NCI-H146 treated with DMSO at 0.1 percent for 48 hours (cell line): Measurements from ENCODE around the gene ZNF17.

Experiments
- DNase-seq: peaks from one replicate; lab custom pipeline; 2025; ENCODE audit not compliant: unreplicated experiment; lab: John Stamatoyannopoulos, UW

ZNF17 gene

DNA sequence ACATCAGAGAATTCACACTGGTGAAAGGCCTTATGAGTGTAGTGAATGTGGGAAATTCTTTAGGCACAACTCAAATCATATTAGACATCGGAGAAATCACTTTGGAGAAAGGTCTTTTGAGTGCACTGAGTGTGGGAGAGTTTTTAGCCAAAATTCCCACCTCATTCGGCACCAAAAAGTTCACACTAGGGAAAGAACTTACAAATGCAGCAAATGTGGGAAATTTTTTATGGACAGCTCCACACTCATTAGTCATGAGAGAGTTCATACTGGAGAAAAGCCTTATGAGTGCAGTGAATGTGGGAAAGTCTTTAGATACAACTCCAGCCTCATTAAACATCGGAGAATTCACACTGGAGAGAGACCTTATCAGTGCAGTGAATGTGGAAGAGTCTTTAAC is 10.1 kb downstream of the ZNF17 start:
- no peak for DNase-seq

- no peak for DNase-seq
These were observed 23.6 kb downstream of the ZNF17 start for GRCh38 chr19:57434386-57435061.

DNA sequence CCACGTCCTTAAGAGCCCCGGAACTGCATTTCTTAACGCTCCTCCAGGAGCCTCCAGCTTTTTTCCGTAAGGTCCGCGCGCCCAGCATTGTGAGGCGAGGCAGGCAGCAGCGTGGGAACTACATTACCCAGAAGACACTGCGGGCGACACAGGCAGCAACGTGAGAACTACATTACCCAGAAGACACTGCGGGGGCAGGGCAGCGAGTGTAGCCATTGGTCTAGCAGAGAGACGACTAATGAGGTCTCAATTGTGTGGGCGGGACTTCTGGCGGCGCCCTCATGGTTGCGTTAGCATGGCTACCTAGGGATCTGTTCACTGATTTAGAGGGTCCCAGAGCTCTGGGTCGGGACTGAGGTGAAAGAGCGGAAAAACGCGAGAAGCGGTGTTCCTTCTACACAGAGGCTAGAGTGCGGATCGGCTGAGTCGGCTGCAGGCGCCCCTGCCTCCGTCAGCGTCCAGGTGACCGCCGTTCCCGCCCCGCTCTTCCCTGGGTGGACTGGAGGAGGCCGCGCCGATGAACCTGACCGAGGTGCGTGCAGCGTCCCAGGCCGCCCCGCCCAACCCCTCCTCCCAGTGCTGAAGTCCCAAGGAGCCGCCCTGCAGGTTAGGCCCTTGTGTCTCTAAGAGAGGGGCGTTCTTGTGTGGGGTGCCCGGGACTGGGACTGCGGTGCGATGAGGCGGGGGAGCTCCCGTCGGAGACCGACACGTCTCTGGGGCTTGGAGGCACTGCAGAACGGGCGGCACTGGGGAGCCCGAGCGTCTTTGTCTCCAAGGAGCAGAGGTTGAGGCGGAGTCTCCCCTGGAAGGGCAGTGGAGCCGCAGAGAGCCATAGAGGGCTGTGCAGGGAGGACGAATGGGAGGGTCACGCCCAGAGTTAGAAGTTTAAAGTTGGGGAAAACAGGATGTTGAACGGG is 24.4 kb downstream of the ZNF17 start, which contains the start of gene ZNF749:
ZNF749 (plus strand) TSS at position 264 of the 917 bp plus-strand sequence; CDS start at position 518, 254 bp downstream.
- DNase-seq: peak; percentile 97

DNA sequence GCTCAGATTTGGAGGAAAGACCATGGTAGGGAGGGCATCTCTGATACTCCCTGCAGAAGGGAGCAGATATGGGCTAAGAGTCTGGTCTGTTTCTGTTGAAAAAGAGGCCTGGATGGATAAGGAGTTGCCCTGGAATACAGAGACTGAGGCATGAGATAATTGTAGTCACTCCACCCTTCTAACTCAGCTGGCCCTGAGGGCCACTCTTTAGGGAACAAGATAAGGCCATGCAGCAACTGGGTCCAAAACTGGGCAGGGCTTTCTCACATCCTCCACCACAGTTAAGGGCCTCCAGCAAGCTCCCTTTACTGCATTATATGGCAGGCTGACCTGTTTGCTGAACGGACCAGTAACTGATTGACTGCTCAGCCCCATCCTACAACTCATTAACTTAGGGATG is 25.5 kb downstream of the ZNF17 start:
- no peak for DNase-seq

DNA sequence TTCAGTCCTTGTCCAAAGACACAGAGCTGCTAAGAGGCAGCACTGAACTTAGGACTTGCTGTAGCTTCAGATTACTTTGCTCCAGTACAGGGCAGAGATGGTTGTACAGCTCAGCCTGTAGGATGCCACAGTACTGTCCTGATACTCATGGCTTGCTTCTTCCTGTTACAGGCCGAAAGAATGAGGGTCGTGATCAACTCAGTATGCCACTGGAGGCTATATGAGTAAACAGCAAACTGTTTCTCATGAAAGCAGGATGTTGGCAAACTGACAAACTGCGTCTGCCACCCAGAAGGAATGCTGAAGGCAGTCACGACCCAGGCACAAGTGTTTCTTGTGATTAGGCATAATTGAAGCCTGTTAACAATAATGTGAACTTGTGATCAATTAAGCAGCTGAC is 27.0 kb downstream of the ZNF17 start:
- DNase-seq: no peak

DNA sequence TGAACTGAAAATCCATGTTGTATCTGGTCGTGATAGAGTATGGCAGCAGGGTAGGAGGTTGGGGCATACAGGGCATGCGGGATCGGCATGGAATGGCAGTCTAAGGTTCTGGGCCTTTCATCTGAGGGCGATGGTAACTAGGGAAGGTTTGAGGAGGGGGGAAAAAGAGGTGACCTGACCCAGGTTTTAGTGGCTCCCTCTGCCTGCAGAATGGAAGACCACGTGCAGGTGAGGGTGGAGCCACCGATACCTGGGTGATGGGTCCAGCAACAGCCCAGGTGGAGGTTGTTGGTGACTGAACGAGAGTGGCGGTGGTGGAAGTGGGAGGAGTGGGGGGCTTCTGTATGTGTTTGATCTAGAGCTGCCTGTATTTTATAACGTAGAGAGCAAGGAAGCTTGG is 28.0 kb downstream of the ZNF17 start:
- no peak for DNase-seq

- DNase-seq: no peak
These were observed 31.2 kb downstream of the ZNF17 start for GRCh38 chr19:57441979-57442752.

- DNase-seq: no peak
These were observed 32.2 kb downstream of the ZNF17 start for GRCh38 chr19:57443121-57443696.

DNA sequence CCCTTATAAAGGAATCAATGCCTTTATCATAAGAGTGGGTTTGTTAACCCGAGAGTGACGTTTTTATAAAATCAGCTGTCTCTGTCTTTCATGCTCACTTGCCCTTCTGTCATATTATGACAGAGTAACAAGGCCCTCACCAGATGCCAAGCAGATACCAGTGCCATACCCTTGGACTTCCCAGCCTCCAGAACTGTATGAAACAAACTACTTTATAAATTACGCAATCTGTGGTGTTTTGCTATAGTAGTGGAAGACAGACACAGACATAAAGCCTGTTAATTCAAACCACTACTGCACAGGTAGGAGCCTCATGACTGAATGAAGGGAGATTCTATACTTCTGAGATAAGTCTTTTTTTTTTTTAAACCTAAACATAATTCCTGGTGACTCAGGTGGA is 41.3 kb downstream of the ZNF17 start:
- no peak for DNase-seq

GRCh38 chr19:57465680-57466381 is 54.9 kb downstream of the ZNF17 start:
- no peak for DNase-seq

DNA sequence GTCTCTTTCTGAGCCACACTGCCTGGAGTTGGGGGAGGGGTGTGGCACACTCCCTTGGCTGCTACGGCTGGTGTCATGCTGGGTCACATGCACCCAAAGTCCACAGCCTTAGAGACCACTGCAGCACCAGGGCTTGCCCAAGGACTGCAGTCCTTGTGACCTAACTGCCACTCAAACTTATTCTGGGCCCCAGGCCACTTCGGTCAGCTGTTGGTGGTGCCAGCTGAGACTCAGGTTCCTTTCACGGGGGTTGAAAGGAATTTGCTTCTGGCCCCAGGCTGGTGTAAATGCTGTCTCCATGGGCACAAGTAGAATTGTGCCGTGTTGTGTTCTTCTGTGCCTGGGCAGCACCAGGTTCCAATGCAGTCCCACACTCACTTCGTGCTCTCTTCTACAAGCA is 55.5 kb downstream of the ZNF17 start:
- DNase-seq: no peak
